NK-92 treated with Interleukin-12 subunit alpha and Interleukin-12 subunit beta, amount 100 ng/mL, for 24 hours (cell line): ENCODE results near the gene TMC1.

Experiments
- DNase-seq: peaks from one replicate; lab custom pipeline; 2025; lab: John Stamatoyannopoulos, UW

Gene TMC1

GRCh38 chr9:72681283-72681630 lies 159.8 kb downstream of the TMC1 start:
- DNase-seq, result no peak

GRCh38 chr9:72684615-72685014 lies 163.2 kb downstream of the TMC1 start:
- no peak for DNase-seq

GRCh38 chr9:72685911-72686310 lies 164.5 kb downstream of the TMC1 start:
- DNase-seq, result no peak

GRCh38 chr9:72687331-72687730 lies 165.9 kb downstream of the TMC1 start:
- DNase-seq, result no peak

GRCh38 chr9:72691671-72692070 lies 170.3 kb downstream of the TMC1 start:
- no peak for DNase-seq

GRCh38 chr9:72695365-72695764 lies 174.0 kb downstream of the TMC1 start:
- no peak for DNase-seq

- no peak for DNase-seq
Observed at GRCh38 chr9:72696511-72696910, 175.1 kb downstream of the TMC1 start.

GRCh38 chr9:72701510-72701909 lies 180.1 kb downstream of the TMC1 start:
- DNase-seq, result no peak

GRCh38 chr9:72703574-72703973 lies 182.2 kb downstream of the TMC1 start:
- DNase-seq, result no peak

- DNase-seq, result no peak
Observed at GRCh38 chr9:72704688-72705375, 183.4 kb downstream of the TMC1 start.

- no peak for DNase-seq
Observed at GRCh38 chr9:72718503-72718902, 197.1 kb downstream of the TMC1 start.

- no peak for DNase-seq
Observed at GRCh38 chr9:72721067-72721466, 199.7 kb downstream of the TMC1 start.

- DNase-seq, result no peak
Observed at GRCh38 chr9:72726947-72727346, 205.5 kb downstream of the TMC1 start.

- no peak for DNase-seq
Observed at GRCh38 chr9:72728031-72728770, 206.8 kb downstream of the TMC1 start.

- no peak for DNase-seq
Observed at GRCh38 chr9:72733895-72734294, 212.5 kb downstream of the TMC1 start.

- DNase-seq, result no peak
Observed at GRCh38 chr9:72734631-72735030, 213.2 kb downstream of the TMC1 start.

GRCh38 chr9:72743836-72744235 lies 222.4 kb downstream of the TMC1 start:
- no peak for DNase-seq

GRCh38 chr9:72749276-72749675 lies 227.9 kb downstream of the TMC1 start:
- no peak for DNase-seq

- DNase-seq, result no peak
Observed at GRCh38 chr9:72751541-72751940, 230.1 kb downstream of the TMC1 start.

GRCh38 chr9:72753266-72753893 lies 232.0 kb downstream of the TMC1 start:
- no peak for DNase-seq

GRCh38 chr9:72755836-72756235 lies 234.4 kb downstream of the TMC1 start:
- DNase-seq, result no peak

- DNase-seq, result no peak
Observed at GRCh38 chr9:72758944-72759343, 237.5 kb downstream of the TMC1 start.

- no peak for DNase-seq
Observed at GRCh38 chr9:72763022-72763421, 241.6 kb downstream of the TMC1 start.
